GM10266 (cell line): Measurements from ENCODE around the gene GMPR.
A peak's percentile ranks its signal among the peaks of the same experiment; 100 is the strongest.

Experiments
- DNase-seq: peaks from one replicate; pipeline ENCODE4 v3.0.0; 2012; ENCODE audit errors: extremely low spot score
- CTCF ChIP-seq: IDR thresholded peaks from 2 replicates; pipeline ENCODE4 v1.5.1; 2012; ENCODE audit warnings: mild to moderate bottlenecking, low read depth; ENCODE audit not compliant: control insufficient read depth, insufficient read depth; ENCODE audit errors: missing control alignments

GMPR gene

GRCh38 chr6:16238057-16238962 lies at the start of gene GMPR:
Gene GMPR, plus strand, starts transcription at chr6:16238587. Its CDS starts 107 bp downstream, at chr6:16238694.
- no peak for TF ChIP-seq CTCF
- peak; percentile 80 for DNase-seq

GRCh38 chr6:16190214-16190613 lies 48.2 kb upstream of the GMPR start:
- DNase-seq: no peak
- TF ChIP-seq CTCF: no peak

GRCh38 chr6:16196260-16196983 lies 42.0 kb upstream of the GMPR start:
- TF ChIP-seq CTCF: no peak
- no peak for DNase-seq

- TF ChIP-seq CTCF: no peak
- no peak for DNase-seq
Observed at GRCh38 chr6:16196984-16197546, 41.3 kb upstream of the GMPR start.

GRCh38 chr6:16198061-16198705 lies 40.2 kb upstream of the GMPR start:
- no peak for DNase-seq
- TF ChIP-seq CTCF: no peak

- DNase-seq: no peak
- no peak for TF ChIP-seq CTCF
Observed at GRCh38 chr6:16199804-16200203, 38.6 kb upstream of the GMPR start.
